Erythroblast (primary cell): ENCODE data around the gene UGT1A3.

Experiments used
- GATA1 ChIP-seq: IDR thresholded peaks from 2 replicates; pipeline ENCODE4 v1.6.1; 2011; ENCODE audit warnings: low read depth, mild to moderate bottlenecking, control low read depth, low read length, moderate library complexity
- POLR2A ChIP-seq: IDR thresholded peaks from 2 replicates; pipeline ENCODE4 v1.6.1; 2011; ENCODE audit warnings: mild to moderate bottlenecking, low read length

DNA sequence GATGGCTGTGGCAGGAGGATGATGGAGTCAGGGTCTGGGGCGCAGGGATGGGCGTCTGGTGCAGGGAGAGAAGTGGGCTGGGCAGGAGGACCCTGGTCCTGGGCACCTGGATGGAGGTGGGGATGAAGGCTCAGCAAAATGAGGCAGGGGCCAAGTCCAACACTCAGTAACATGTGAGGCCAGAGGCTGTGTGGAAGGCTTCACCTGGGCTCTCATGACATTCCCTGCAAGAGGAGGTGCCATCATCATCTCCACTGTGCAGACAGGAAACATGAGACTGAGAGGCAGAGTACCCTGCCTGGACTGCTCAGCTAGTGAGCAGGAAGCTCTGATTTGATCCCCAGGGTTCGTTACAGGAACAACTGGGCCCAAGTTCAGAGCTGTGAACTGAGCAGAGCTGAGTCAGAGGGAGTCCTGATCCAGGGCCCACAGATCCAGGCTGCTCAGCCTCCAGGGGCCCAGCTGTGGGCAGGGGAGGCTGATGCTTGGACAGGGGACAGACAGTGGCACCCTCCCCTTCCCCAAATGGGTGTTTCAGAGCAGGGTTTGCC, 88.6 kb downstream of the UGT1A3 start:
- TF ChIP-seq POLR2A, result no peak
- no peak for TF ChIP-seq GATA1
